ENCODE data around the gene FAM219B. TPM values are rescaled to one million over a fixed set of nuclear protein-coding genes. Genes with fewer than 3 reads are reported as not detected.

The FAM219B gene
- polyA plus RNA-seq (2013, experiment 1 of 2), result 24.2 TPM
- polyA plus RNA-seq (2013, experiment 2 of 2), result 24.6 TPM

GRCh38 chr15:74906450-74907162, at the start of gene FAM219B:
FAM219B (minus strand) TSS chr15:74906851; CDS start chr15:74906800, 51 bp downstream.
- H3K79me2 ChIP-seq (ENCODE audit: control insufficient read depth, insufficient read depth, low read length), result peaks cover 10% of the 10 kb centered on the region
- peak within 1 kb of the TSS; percentile 85 for H3K27ac ChIP-seq (ENCODE audit: low read depth, low read length)
- peak within 1 kb of the TSS; percentile 69 for H3K4me2 ChIP-seq (ENCODE audit: low read length)
- no peak within 1 kb of the TSS for H4K5ac ChIP-seq (ENCODE audit: low read length)
- H3K23ac ChIP-seq (ENCODE audit: low read length), result peak within 1 kb of the TSS; percentile 68
- H3K27me3 ChIP-seq (ENCODE audit: insufficient read depth, low read length, poor library complexity), result no peaks in the 10 kb centered on the region
- H2BK5ac ChIP-seq (ENCODE audit: low read length), result peak within 1 kb of the TSS; percentile 59
- no peak within 1 kb of the TSS for H4K8ac ChIP-seq (ENCODE audit: low read depth, low read length)
- H3K56ac ChIP-seq (ENCODE audit: low read length), result peak within 1 kb of the TSS; percentile 95
- peaks cover 10% of the 10 kb centered on the region for H3K79me1 ChIP-seq (ENCODE audit: low read length)
- no peak within 1 kb of the TSS for H2BK120ac ChIP-seq (ENCODE audit: low read depth, low read length)
- peak within 1 kb of the TSS; percentile 94 for H3K4ac ChIP-seq (ENCODE audit: low read depth, low read length)
- H3K4me3 ChIP-seq (ENCODE audit: low read length), result peak within 1 kb of the TSS; percentile 86
- WGBS (ENCODE audit: extremely low coverage, insufficient coverage, low lambda C conversion rate), result no CpG with 5 or more reads among the region's 74 CpGs
- H3K18ac ChIP-seq (ENCODE audit: low read length), result peak within 1 kb of the TSS; percentile 91
- peak; percentile 91 for DNase-seq
- H3K9ac ChIP-seq (ENCODE audit: low read length), result peak within 1 kb of the TSS; percentile 95
- peaks cover 12% of the 10 kb centered on the region for H3K36me3 ChIP-seq (ENCODE audit: control insufficient read depth, insufficient read depth, low read length)
- H2AK5ac ChIP-seq (ENCODE audit: low read length), result no peak within 1 kb of the TSS
- no peak within 1 kb of the TSS for H2BK15ac ChIP-seq (replicated peaks; ENCODE audit: low read depth)
- H3K4me1 ChIP-seq (ENCODE audit: control insufficient read depth, low read depth, low read length), result peaks cover 3% of the 10 kb centered on the region

GRCh38 chr15:74955796-74956647, 49.4 kb upstream of the FAM219B start:
- peaks cover 12% of the 10 kb centered on the region for H3K4me1 ChIP-seq (ENCODE audit: control insufficient read depth, low read depth, low read length)
- H3K4me2 ChIP-seq (ENCODE audit: low read length), result peak overlapping the region; percentile 83
- no peaks in the 10 kb centered on the region for H3K79me2 ChIP-seq (ENCODE audit: control insufficient read depth, insufficient read depth, low read length)
- H3K23ac ChIP-seq (ENCODE audit: low read length), result peak overlapping the region; percentile 15
- H3K36me3 ChIP-seq (ENCODE audit: control insufficient read depth, insufficient read depth, low read length), result no peaks in the 10 kb centered on the region
- H2BK15ac ChIP-seq (replicated peaks; ENCODE audit: low read depth), result no peak overlapping the region
- H3K18ac ChIP-seq (ENCODE audit: low read length), result peak overlapping the region; percentile 55
- WGBS (ENCODE audit: extremely low coverage, insufficient coverage, low lambda C conversion rate), result no CpG with 5 or more reads among the region's 88 CpGs
- no peak overlapping the region for H2AK5ac ChIP-seq (ENCODE audit: low read length)
- no peak overlapping the region for H4K5ac ChIP-seq (ENCODE audit: low read length)
- peak overlapping the region; percentile 70 for H3K9ac ChIP-seq (ENCODE audit: low read length)
- H3K4me3 ChIP-seq (ENCODE audit: low read length), result no peak overlapping the region
- no peak overlapping the region for H3K4ac ChIP-seq (ENCODE audit: low read depth, low read length)
- H2BK5ac ChIP-seq (ENCODE audit: low read length), result no peak overlapping the region
- DNase-seq, result peak; percentile 75
- H2BK120ac ChIP-seq (ENCODE audit: low read depth, low read length), result no peak overlapping the region
- no peaks in the 10 kb centered on the region for H3K79me1 ChIP-seq (ENCODE audit: low read length)
- H4K8ac ChIP-seq (ENCODE audit: low read depth, low read length), result no peak overlapping the region
- peaks cover 24% of the 10 kb centered on the region for H3K27me3 ChIP-seq (ENCODE audit: insufficient read depth, low read length, poor library complexity)
- H3K56ac ChIP-seq (ENCODE audit: low read length), result peak overlapping the region; percentile 84
- no peak overlapping the region for H3K27ac ChIP-seq (ENCODE audit: low read depth, low read length)

- Histone ChIP-seq H3K4ac (ENCODE audit: low read depth, low read length) (no peak overlapping the region), H3K27ac (ENCODE audit: low read depth, low read length) (no peak overlapping the region), H3K27me3 (ENCODE audit: insufficient read depth, low read length, poor library complexity) (peaks cover 23% of the 10 kb centered on the region), H4K8ac (ENCODE audit: low read depth, low read length) (no peak overlapping the region), H3K79me2 (ENCODE audit: control insufficient read depth, insufficient read depth, low read length) (no peaks in the 10 kb centered on the region), H3K23ac (ENCODE audit: low read length) (no peak overlapping the region), H3K79me1 (ENCODE audit: low read length) (no peaks in the 10 kb centered on the region), H3K4me1 (ENCODE audit: control insufficient read depth, low read depth, low read length) (peaks cover 12% of the 10 kb centered on the region), H2BK15ac (replicated peaks; ENCODE audit: low read depth) (no peak overlapping the region), H2BK5ac (ENCODE audit: low read length) (no peak overlapping the region), H2BK120ac (ENCODE audit: low read depth, low read length) (no peak overlapping the region), H4K5ac (ENCODE audit: low read length) (no peak overlapping the region), H3K9ac (ENCODE audit: low read length) (peak overlapping the region; percentile 9), H3K56ac (ENCODE audit: low read length) (peak overlapping the region; percentile 30), H3K4me3 (ENCODE audit: low read length) (no peak overlapping the region), H3K4me2 (ENCODE audit: low read length) (no peak overlapping the region), H3K18ac (ENCODE audit: low read length) (no peak overlapping the region), H3K36me3 (ENCODE audit: control insufficient read depth, insufficient read depth, low read length) (no peaks in the 10 kb centered on the region), H2AK5ac (ENCODE audit: low read length) (no peak overlapping the region)
- no CpG with 5 or more reads among the region's 8 CpGs for WGBS (ENCODE audit: extremely low coverage, insufficient coverage, low lambda C conversion rate)
- no peak for DNase-seq
These were observed 48.4 kb upstream of the FAM219B start for GRCh38 chr15:74955017-74955416.

- no peak overlapping the region for H4K8ac ChIP-seq (ENCODE audit: low read depth, low read length)
- H3K18ac ChIP-seq (ENCODE audit: low read length), result no peak overlapping the region
- H3K23ac ChIP-seq (ENCODE audit: low read length), result no peak overlapping the region
- peak; percentile 85 for DNase-seq
- peak overlapping the region; percentile 30 for H3K56ac ChIP-seq (ENCODE audit: low read length)
- no peak overlapping the region for H3K4me2 ChIP-seq (ENCODE audit: low read length)
- H3K79me2 ChIP-seq (ENCODE audit: control insufficient read depth, insufficient read depth, low read length), result no peaks in the 10 kb centered on the region
- no peaks in the 10 kb centered on the region for H3K36me3 ChIP-seq (ENCODE audit: control insufficient read depth, insufficient read depth, low read length)
- no peaks in the 10 kb centered on the region for H3K79me1 ChIP-seq (ENCODE audit: low read length)
- H3K4ac ChIP-seq (ENCODE audit: low read depth, low read length), result no peak overlapping the region
- H3K4me3 ChIP-seq (ENCODE audit: low read length), result no peak overlapping the region
- H2BK5ac ChIP-seq (ENCODE audit: low read length), result no peak overlapping the region
- H2BK120ac ChIP-seq (ENCODE audit: low read depth, low read length), result no peak overlapping the region
- H3K27me3 ChIP-seq (ENCODE audit: insufficient read depth, low read length, poor library complexity), result peaks cover 18% of the 10 kb centered on the region
- no peak overlapping the region for H2AK5ac ChIP-seq (ENCODE audit: low read length)
- peak overlapping the region; percentile 9 for H3K9ac ChIP-seq (ENCODE audit: low read length)
- H4K5ac ChIP-seq (ENCODE audit: low read length), result no peak overlapping the region
- H3K27ac ChIP-seq (ENCODE audit: low read depth, low read length), result no peak overlapping the region
- peaks cover 12% of the 10 kb centered on the region for H3K4me1 ChIP-seq (ENCODE audit: control insufficient read depth, low read depth, low read length)
- no peak overlapping the region for H2BK15ac ChIP-seq (replicated peaks; ENCODE audit: low read depth)
These were observed 47.9 kb upstream of the FAM219B start for GRCh38 chr15:74954515-74954914.

GRCh38 chr15:74951006-74951405, 44.4 kb upstream of the FAM219B start:
- Histone ChIP-seq H2BK5ac (ENCODE audit: low read length) (no peak overlapping the region), H3K56ac (ENCODE audit: low read length) (no peak overlapping the region), H3K27ac (ENCODE audit: low read depth, low read length) (no peak overlapping the region), H3K4ac (ENCODE audit: low read depth, low read length) (no peak overlapping the region), H2AK5ac (ENCODE audit: low read length) (no peak overlapping the region), H3K79me1 (ENCODE audit: low read length) (no peaks in the 10 kb centered on the region), H4K5ac (ENCODE audit: low read length) (no peak overlapping the region), H2BK120ac (ENCODE audit: low read depth, low read length) (no peak overlapping the region), H3K9ac (ENCODE audit: low read length) (no peak overlapping the region), H3K4me3 (ENCODE audit: low read length) (no peak overlapping the region), H3K27me3 (ENCODE audit: insufficient read depth, low read length, poor library complexity) (peaks cover 7% of the 10 kb centered on the region), H3K36me3 (ENCODE audit: control insufficient read depth, insufficient read depth, low read length) (no peaks in the 10 kb centered on the region), H4K8ac (ENCODE audit: low read depth, low read length) (no peak overlapping the region), H3K4me1 (ENCODE audit: control insufficient read depth, low read depth, low read length) (peaks cover 10% of the 10 kb centered on the region), H3K23ac (ENCODE audit: low read length) (no peak overlapping the region), H3K79me2 (ENCODE audit: control insufficient read depth, insufficient read depth, low read length) (no peaks in the 10 kb centered on the region), H3K18ac (ENCODE audit: low read length) (no peak overlapping the region), H2BK15ac (replicated peaks; ENCODE audit: low read depth) (no peak overlapping the region), H3K4me2 (ENCODE audit: low read length) (no peak overlapping the region)
- no peak for DNase-seq
- WGBS (ENCODE audit: extremely low coverage, insufficient coverage, low lambda C conversion rate), result no CpG with 5 or more reads among the region's 3 CpGs

Measured in mesendoderm (in vitro differentiated cells).